ENCODE results near the gene CD28.

The CD28 gene

GRCh38 chr2:203743441-203743981 is 37.1 kb downstream of the CD28 start:
- H3K4me3 ChIP-seq (replicated peaks; ENCODE audit: insufficient read depth, low read length): no peak overlapping the region
- H3K27me3 ChIP-seq (ENCODE audit: insufficient read depth, poor library complexity, severe bottlenecking): no peaks in the 10 kb centered on the region
- no peak for DNase-seq (ENCODE audit: low read depth in 1 of 2, low spot score in 1 of 2)
- TF ChIP-seq SPI1 (IDR thresholded peaks at IDR 0.05; ENCODE audit: borderline replicate concordance, low read depth) (no peak), GABPA (IDR thresholded peaks at IDR 0.05; ENCODE audit: low read depth) (no peak), POLR2AphosphoS5 (IDR thresholded peaks at IDR 0.05; ENCODE audit: low read depth) (no peak)
- TF ChIP-seq, protein P1, sequence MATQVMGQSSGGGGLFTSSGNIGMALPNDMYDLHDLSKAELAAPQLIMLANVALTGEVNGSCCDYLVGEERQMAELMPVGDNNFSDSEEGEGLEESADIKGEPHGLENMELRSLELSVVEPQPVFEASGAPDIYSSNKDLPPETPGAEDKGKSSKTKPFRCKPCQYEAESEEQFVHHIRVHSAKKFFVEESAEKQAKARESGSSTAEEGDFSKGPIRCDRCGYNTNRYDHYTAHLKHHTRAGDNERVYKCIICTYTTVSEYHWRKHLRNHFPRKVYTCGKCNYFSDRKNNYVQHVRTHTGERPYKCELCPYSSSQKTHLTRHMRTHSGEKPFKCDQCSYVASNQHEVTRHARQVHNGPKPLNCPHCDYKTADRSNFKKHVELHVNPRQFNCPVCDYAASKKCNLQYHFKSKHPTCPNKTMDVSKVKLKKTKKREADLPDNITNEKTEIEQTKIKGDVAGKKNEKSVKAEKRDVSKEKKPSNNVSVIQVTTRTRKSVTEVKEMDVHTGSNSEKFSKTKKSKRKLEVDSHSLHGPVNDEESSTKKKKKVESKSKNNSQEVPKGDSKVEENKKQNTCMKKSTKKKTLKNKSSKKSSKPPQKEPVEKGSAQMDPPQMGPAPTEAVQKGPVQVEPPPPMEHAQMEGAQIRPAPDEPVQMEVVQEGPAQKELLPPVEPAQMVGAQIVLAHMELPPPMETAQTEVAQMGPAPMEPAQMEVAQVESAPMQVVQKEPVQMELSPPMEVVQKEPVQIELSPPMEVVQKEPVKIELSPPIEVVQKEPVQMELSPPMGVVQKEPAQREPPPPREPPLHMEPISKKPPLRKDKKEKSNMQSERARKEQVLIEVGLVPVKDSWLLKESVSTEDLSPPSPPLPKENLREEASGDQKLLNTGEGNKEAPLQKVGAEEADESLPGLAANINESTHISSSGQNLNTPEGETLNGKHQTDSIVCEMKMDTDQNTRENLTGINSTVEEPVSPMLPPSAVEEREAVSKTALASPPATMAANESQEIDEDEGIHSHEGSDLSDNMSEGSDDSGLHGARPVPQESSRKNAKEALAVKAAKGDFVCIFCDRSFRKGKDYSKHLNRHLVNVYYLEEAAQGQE (IDR thresholded peaks at IDR 0.05; ENCODE audit: insufficient replicate concordance, low read depth): no peak
- no peak overlapping the region for H3K27ac ChIP-seq (replicated peaks)

DNA sequence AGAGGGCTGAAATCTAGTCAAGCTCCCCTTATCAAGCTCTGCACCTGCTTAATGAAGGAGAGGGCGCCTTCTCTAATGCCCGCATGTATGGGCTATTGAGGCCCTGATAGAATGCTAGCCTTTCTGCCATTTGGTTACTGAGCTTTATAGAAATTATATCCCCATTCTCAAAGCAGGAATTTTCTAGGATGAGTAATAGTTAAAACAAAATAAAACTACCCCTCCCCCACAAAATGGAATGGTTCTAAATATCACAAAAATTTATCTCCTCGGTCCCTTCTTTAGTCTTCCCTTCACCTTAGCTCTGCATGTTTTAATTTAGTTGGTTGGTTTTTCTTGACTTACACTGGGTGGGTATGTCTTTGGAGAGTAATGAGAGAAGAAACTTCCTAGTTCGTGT is 37.7 kb downstream of the CD28 start:
- no peak for DNase-seq (ENCODE audit: low read depth in 1 of 2, low spot score in 1 of 2)
- TF ChIP-seq, protein P1 (IDR thresholded peaks at IDR 0.05; ENCODE audit: insufficient replicate concordance, low read depth): no peak
- no peak for TF ChIP-seq GABPA (IDR thresholded peaks at IDR 0.05; ENCODE audit: low read depth)
- no peak for TF ChIP-seq SPI1 (IDR thresholded peaks at IDR 0.05; ENCODE audit: borderline replicate concordance, low read depth)
- TF ChIP-seq POLR2AphosphoS5 (IDR thresholded peaks at IDR 0.05; ENCODE audit: low read depth): no peak
- TF ChIP-seq CTCF (IDR thresholded peaks at IDR 0.05; ENCODE audit: insufficient read depth, low read length): no peak
- no peak overlapping the region for H3K27ac ChIP-seq (replicated peaks)
- no peaks in the 10 kb centered on the region for H3K27me3 ChIP-seq (ENCODE audit: insufficient read depth, poor library complexity, severe bottlenecking)
- H3K4me3 ChIP-seq (replicated peaks; ENCODE audit: insufficient read depth, low read length): no peak overlapping the region

- TF ChIP-seq CTCF (IDR thresholded peaks at IDR 0.05; ENCODE audit: insufficient read depth, low read length): no peak
- TF ChIP-seq POLR2AphosphoS5 (IDR thresholded peaks at IDR 0.05; ENCODE audit: low read depth): no peak
- no peak for TF ChIP-seq GABPA (IDR thresholded peaks at IDR 0.05; ENCODE audit: low read depth)
- TF ChIP-seq, protein P1 (IDR thresholded peaks at IDR 0.05; ENCODE audit: insufficient replicate concordance, low read depth): no peak
- no peak for TF ChIP-seq SPI1 (IDR thresholded peaks at IDR 0.05; ENCODE audit: borderline replicate concordance, low read depth)
- Histone ChIP-seq H3K4me3 (replicated peaks; ENCODE audit: insufficient read depth, low read length) (no peak overlapping the region), H3K27me3 (ENCODE audit: insufficient read depth, poor library complexity, severe bottlenecking) (no peaks in the 10 kb centered on the region), H3K27ac (replicated peaks) (no peak overlapping the region)
- no peak for DNase-seq (ENCODE audit: low read depth in 1 of 2, low spot score in 1 of 2)
Measured at GRCh38 chr2:203745267-203745666, 38.8 kb downstream of the CD28 start.
